ENCODE results near the gene CLCN7.
"Not testable (repeated sequence)": the region's sequence is repeated elsewhere in the genome, so short reads cannot be mapped to it uniquely, and the experiment has no call there.

Gene CLCN7

DNA sequence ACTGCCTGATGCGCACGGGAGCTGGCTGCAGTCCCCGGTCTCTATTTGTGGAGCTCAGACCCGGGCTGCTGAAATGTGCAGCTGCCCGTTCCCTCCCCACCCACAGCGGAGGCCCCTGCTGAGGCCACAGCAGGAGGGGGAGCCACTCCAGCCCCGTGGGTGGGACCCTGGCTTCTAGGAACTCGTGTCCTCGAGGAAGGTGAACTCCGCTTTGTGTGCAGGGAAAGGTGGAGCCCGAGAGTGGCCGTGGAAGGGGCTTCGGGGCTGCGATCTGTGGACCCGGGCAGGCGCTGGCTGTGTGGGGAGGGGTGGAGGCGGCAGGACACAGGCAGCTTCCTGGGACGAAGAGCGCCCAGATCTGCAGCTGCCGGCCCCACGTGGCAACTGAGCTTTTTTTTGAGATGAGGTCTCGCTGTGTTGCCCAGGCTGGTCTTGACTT, 33.4 kb downstream of the CLCN7 start:
- no peaks in the 10 kb centered on the region for H3K27me3 ChIP-seq (ENCODE audit: low read depth, low read length)
- H3K36me3 ChIP-seq (replicated peaks; ENCODE audit: low read depth, low read length) = no peaks in the 10 kb centered on the region
- H3K4me1 ChIP-seq (ENCODE audit: low read length) = no peaks in the 10 kb centered on the region
- H2AFZ ChIP-seq (ENCODE audit: low read depth, low read length) = no peak overlapping the region
- no peak for TF ChIP-seq EZH2phosphoT487 (IDR thresholded peaks at IDR 0.05; ENCODE audit: low read depth)
- TF ChIP-seq, protein P1, sequence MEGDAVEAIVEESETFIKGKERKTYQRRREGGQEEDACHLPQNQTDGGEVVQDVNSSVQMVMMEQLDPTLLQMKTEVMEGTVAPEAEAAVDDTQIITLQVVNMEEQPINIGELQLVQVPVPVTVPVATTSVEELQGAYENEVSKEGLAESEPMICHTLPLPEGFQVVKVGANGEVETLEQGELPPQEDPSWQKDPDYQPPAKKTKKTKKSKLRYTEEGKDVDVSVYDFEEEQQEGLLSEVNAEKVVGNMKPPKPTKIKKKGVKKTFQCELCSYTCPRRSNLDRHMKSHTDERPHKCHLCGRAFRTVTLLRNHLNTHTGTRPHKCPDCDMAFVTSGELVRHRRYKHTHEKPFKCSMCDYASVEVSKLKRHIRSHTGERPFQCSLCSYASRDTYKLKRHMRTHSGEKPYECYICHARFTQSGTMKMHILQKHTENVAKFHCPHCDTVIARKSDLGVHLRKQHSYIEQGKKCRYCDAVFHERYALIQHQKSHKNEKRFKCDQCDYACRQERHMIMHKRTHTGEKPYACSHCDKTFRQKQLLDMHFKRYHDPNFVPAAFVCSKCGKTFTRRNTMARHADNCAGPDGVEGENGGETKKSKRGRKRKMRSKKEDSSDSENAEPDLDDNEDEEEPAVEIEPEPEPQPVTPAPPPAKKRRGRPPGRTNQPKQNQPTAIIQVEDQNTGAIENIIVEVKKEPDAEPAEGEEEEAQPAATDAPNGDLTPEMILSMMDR (IDR thresholded peaks at IDR 0.05; ENCODE audit: low read depth, low read length) = no peak
- no peak overlapping the region for H3K9ac ChIP-seq (ENCODE audit: low read length)
- no peak overlapping the region for H3K27ac ChIP-seq (ENCODE audit: low read length)
- H3K79me2 ChIP-seq (ENCODE audit: low read length) = no peaks in the 10 kb centered on the region
- H3K4me2 ChIP-seq (ENCODE audit: low read length) = no peak overlapping the region
- H3K9me3 ChIP-seq (ENCODE audit: insufficient read depth, low read length) = no peaks in the 10 kb centered on the region
- H4K20me1 ChIP-seq (ENCODE audit: insufficient read depth, low read length) = no peaks in the 10 kb centered on the region
- H3K4me3 ChIP-seq (ENCODE audit: low read length) = no peak overlapping the region

- H3K27ac ChIP-seq (ENCODE audit: low read length); H3K9me3 ChIP-seq (ENCODE audit: insufficient read depth, low read length); H3K4me3 ChIP-seq (ENCODE audit: low read length); H3K9ac ChIP-seq (ENCODE audit: low read length); H4K20me1 ChIP-seq (ENCODE audit: insufficient read depth, low read length); H2AFZ ChIP-seq (ENCODE audit: low read depth, low read length); H3K36me3 ChIP-seq (replicated peaks; ENCODE audit: low read depth, low read length); H3K27me3 ChIP-seq (ENCODE audit: low read depth, low read length); H3K79me2 ChIP-seq (ENCODE audit: low read length); H3K4me2 ChIP-seq (ENCODE audit: low read length); H3K4me1 ChIP-seq (ENCODE audit: low read length): not testable (repeated sequence)
These were observed 35.1 kb downstream of the CLCN7 start for GRCh38 chr16:1439699-1440074.

GRCh38 chr16:1439058-1439698, 35.6 kb downstream of the CLCN7 start:
- Histone ChIP-seq H3K9ac (ENCODE audit: low read length) (no peak overlapping the region), H3K36me3 (replicated peaks; ENCODE audit: low read depth, low read length) (no peaks in the 10 kb centered on the region), H3K79me2 (ENCODE audit: low read length) (no peaks in the 10 kb centered on the region), H3K4me1 (ENCODE audit: low read length) (no peaks in the 10 kb centered on the region), H3K27ac (ENCODE audit: low read length) (no peak overlapping the region), H3K27me3 (ENCODE audit: low read depth, low read length) (no peaks in the 10 kb centered on the region), H3K4me2 (ENCODE audit: low read length) (no peak overlapping the region), H2AFZ (ENCODE audit: low read depth, low read length) (no peak overlapping the region), H4K20me1 (ENCODE audit: insufficient read depth, low read length) (no peaks in the 10 kb centered on the region), H3K9me3 (ENCODE audit: insufficient read depth, low read length) (no peaks in the 10 kb centered on the region), H3K4me3 (ENCODE audit: low read length) (no peak overlapping the region)
- TF ChIP-seq, protein P1 (IDR thresholded peaks at IDR 0.05; ENCODE audit: low read depth, low read length) = no peak
- TF ChIP-seq EZH2phosphoT487 (IDR thresholded peaks at IDR 0.05; ENCODE audit: low read depth) = no peak

- no peak overlapping the region for H3K27ac ChIP-seq (ENCODE audit: low read length)
These were observed 36.4 kb downstream of the CLCN7 start for GRCh38 chr16:1438229-1439057.

More at GRCh38 chr16:1438229-1439057, 36.4 kb downstream of the CLCN7 start:
- no peaks in the 10 kb centered on the region for H3K36me3 ChIP-seq (replicated peaks; ENCODE audit: low read depth, low read length)
- no peaks in the 10 kb centered on the region for H3K9me3 ChIP-seq (ENCODE audit: insufficient read depth, low read length)
- no peak overlapping the region for H3K9ac ChIP-seq (ENCODE audit: low read length)
- H3K4me2 ChIP-seq (ENCODE audit: low read length) = no peak overlapping the region
- no peak overlapping the region for H3K4me3 ChIP-seq (ENCODE audit: low read length)
- H3K79me2 ChIP-seq (ENCODE audit: low read length) = no peaks in the 10 kb centered on the region
- no peaks in the 10 kb centered on the region for H3K27me3 ChIP-seq (ENCODE audit: low read depth, low read length)
- H2AFZ ChIP-seq (ENCODE audit: low read depth, low read length) = no peak overlapping the region
- TF ChIP-seq, protein P1 (IDR thresholded peaks at IDR 0.05; ENCODE audit: low read depth, low read length) = no peak
- TF ChIP-seq EZH2phosphoT487 (IDR thresholded peaks at IDR 0.05; ENCODE audit: low read depth) = no peak
- H4K20me1 ChIP-seq (ENCODE audit: insufficient read depth, low read length) = no peaks in the 10 kb centered on the region
- H3K4me1 ChIP-seq (ENCODE audit: low read length) = no peaks in the 10 kb centered on the region

All from OCI-LY3 (cell line).